HEK293 (cell line): Measurements from ENCODE around the gene CCDC142.

Experiments used
- CTCF ChIP-seq: fragments of 450-650 bp; formaldehyde crosslinking; IDR thresholded peaks from 2 replicates; pipeline ENCODE4 v1.5.1; 2016; ENCODE audit warnings: missing biosample characterization, missing genetic modification characterization
- EGR2 ChIP-seq: fragments of 450-650 bp; formaldehyde crosslinking; IDR thresholded peaks from 2 replicates; pipeline ENCODE4 v1.5.1; 2016; ENCODE audit warnings: low read depth, missing biosample characterization, missing genetic modification characterization
- OVOL3 ChIP-seq: fragments of 450-650 bp; formaldehyde crosslinking; IDR thresholded peaks from 2 replicates; pipeline ENCODE4 v1.5.1; 2016; ENCODE audit warnings: missing biosample characterization, missing genetic modification characterization
- RBAK ChIP-seq: fragments of 450-650 bp; formaldehyde crosslinking; IDR thresholded peaks from 2 replicates; pipeline ENCODE4 v1.5.1; 2016; ENCODE audit warnings: missing biosample characterization, missing genetic modification characterization
- REST ChIP-seq: fragments of 450-650 bp; formaldehyde crosslinking; IDR thresholded peaks from 2 replicates; pipeline ENCODE4 v1.5.1; 2016; ENCODE audit warnings: missing biosample characterization, missing genetic modification characterization
- SP7 ChIP-seq: fragments of 450-650 bp; formaldehyde crosslinking; IDR thresholded peaks from 2 replicates; pipeline ENCODE4 v1.5.1; 2016; ENCODE audit warnings: missing biosample characterization, missing genetic modification characterization
- YY1 ChIP-seq: fragments of 450-650 bp; formaldehyde crosslinking; IDR thresholded peaks from 2 replicates; pipeline ENCODE4 v1.5.1; 2018; ENCODE audit warnings: missing biosample characterization, missing genetic modification characterization
- ZBTB17 ChIP-seq: fragments of 450-650 bp; formaldehyde crosslinking; IDR thresholded peaks from 2 replicates; pipeline ENCODE4 v1.5.1; 2016; ENCODE audit warnings: missing biosample characterization, missing genetic modification characterization
- ZBTB20 ChIP-seq: fragments of 450-650 bp; formaldehyde crosslinking; IDR thresholded peaks from 2 replicates; pipeline ENCODE4 v1.5.1; 2016; ENCODE audit warnings: missing biosample characterization, missing genetic modification characterization
- ZBTB21 ChIP-seq: fragments of 450-650 bp; formaldehyde crosslinking; IDR thresholded peaks from 2 replicates; pipeline ENCODE4 v1.5.1; 2017; ENCODE audit warnings: missing biosample characterization, missing genetic modification characterization
- ZBTB8A ChIP-seq: fragments of 450-650 bp; formaldehyde crosslinking; IDR thresholded peaks from 2 replicates; pipeline ENCODE4 v1.5.1; 2016; ENCODE audit warnings: missing biosample characterization, missing genetic modification characterization
- ZEB2 ChIP-seq: fragments of 450-650 bp; formaldehyde crosslinking; IDR thresholded peaks from 2 replicates; pipeline ENCODE4 v1.5.1; 2016; ENCODE audit warnings: missing biosample characterization, missing genetic modification characterization
- ZFP37 ChIP-seq: fragments of 450-650 bp; formaldehyde crosslinking; IDR thresholded peaks from 2 replicates; pipeline ENCODE4 v1.5.1; 2016; ENCODE audit warnings: missing biosample characterization, missing genetic modification characterization
- ZNF114 ChIP-seq: fragments of 450-650 bp; formaldehyde crosslinking; IDR thresholded peaks from 2 replicates; pipeline ENCODE4 v1.5.0; 2017; ENCODE audit warnings: missing biosample characterization, missing genetic modification characterization
- ZNF140 ChIP-seq: fragments of 450-650 bp; formaldehyde crosslinking; IDR thresholded peaks from 2 replicates; pipeline ENCODE4 v1.5.1; 2016; ENCODE audit warnings: missing biosample characterization, missing genetic modification characterization
- ZNF146 ChIP-seq: fragments of 450-650 bp; formaldehyde crosslinking; IDR thresholded peaks from 2 replicates; pipeline ENCODE4 v1.5.1; 2016; ENCODE audit warnings: missing biosample characterization, missing genetic modification characterization
- ZNF16 ChIP-seq: fragments of 450-650 bp; formaldehyde crosslinking; IDR thresholded peaks from 2 replicates; pipeline ENCODE4 v1.5.1; 2016; ENCODE audit warnings: low read depth, missing biosample characterization, missing genetic modification characterization
- ZNF169 ChIP-seq: fragments of 450-650 bp; formaldehyde crosslinking; IDR thresholded peaks from 2 replicates; pipeline ENCODE4 v1.5.1; 2016; ENCODE audit warnings: missing biosample characterization, missing genetic modification characterization
- ZNF18 ChIP-seq: fragments of 450-650 bp; formaldehyde crosslinking; IDR thresholded peaks from 2 replicates; pipeline ENCODE4 v1.5.1; 2016; ENCODE audit warnings: missing biosample characterization, missing genetic modification characterization
- ZNF335 ChIP-seq: fragments of 450-650 bp; formaldehyde crosslinking; conservative IDR thresholded peaks from 2 replicates; pipeline ENCODE4 v1.5.1; 2016; ENCODE audit warnings: missing biosample characterization, missing genetic modification characterization
- ZNF341 ChIP-seq: fragments of 450-650 bp; formaldehyde crosslinking; IDR thresholded peaks from 2 replicates; pipeline ENCODE4; 2016; ENCODE audit warnings: low read depth, missing biosample characterization, missing genetic modification characterization
- ZNF391 ChIP-seq: fragments of 450-650 bp; formaldehyde crosslinking; IDR thresholded peaks from 2 replicates; pipeline ENCODE4 v1.5.1; 2016; ENCODE audit warnings: low read depth, missing biosample characterization, missing genetic modification characterization, borderline replicate concordance
- ZNF510 ChIP-seq: fragments of 450-650 bp; formaldehyde crosslinking; IDR thresholded peaks from 2 replicates; pipeline ENCODE4 v1.5.1; 2018; ENCODE audit warnings: mild to moderate bottlenecking, missing genetic modification characterization, missing biosample characterization; ENCODE audit not compliant: insufficient replicate concordance
- ZNF514 ChIP-seq: fragments of 450-650 bp; formaldehyde crosslinking; IDR thresholded peaks from 2 replicates; pipeline ENCODE4 v1.5.1; 2016; ENCODE audit warnings: missing biosample characterization, missing genetic modification characterization
- ZNF585B ChIP-seq: fragments of 450-650 bp; formaldehyde crosslinking; IDR thresholded peaks from 2 replicates; pipeline ENCODE4 v1.5.1; 2016; ENCODE audit warnings: missing biosample characterization, missing genetic modification characterization
- ZNF600 ChIP-seq: fragments of 450-650 bp; formaldehyde crosslinking; IDR thresholded peaks from 2 replicates; pipeline ENCODE4 v1.5.1; 2016; ENCODE audit warnings: missing biosample characterization, missing genetic modification characterization
- ZNF610 ChIP-seq: fragments of 450-650 bp; formaldehyde crosslinking; IDR thresholded peaks from 2 replicates; pipeline ENCODE4 v1.5.1; 2016; ENCODE audit warnings: missing biosample characterization, missing genetic modification characterization, borderline replicate concordance
- ZNF621 ChIP-seq: fragments of 450-650 bp; formaldehyde crosslinking; IDR thresholded peaks from 2 replicates; pipeline ENCODE4 v1.5.1; 2017; ENCODE audit warnings: missing biosample characterization, missing genetic modification characterization
- ZNF629 ChIP-seq: fragments of 450-650 bp; formaldehyde crosslinking; IDR thresholded peaks from 2 replicates; pipeline ENCODE4 v1.5.1; 2017; ENCODE audit warnings: missing biosample characterization, missing genetic modification characterization
- ZNF692 ChIP-seq: fragments of 450-650 bp; formaldehyde crosslinking; IDR thresholded peaks from 2 replicates; pipeline ENCODE4 v1.5.1; 2016; ENCODE audit warnings: missing biosample characterization, missing genetic modification characterization
- ZNF776 ChIP-seq: fragments of 450-650 bp; formaldehyde crosslinking; IDR thresholded peaks from 2 replicates; pipeline ENCODE4 v1.5.0; 2017; ENCODE audit warnings: missing biosample characterization, missing genetic modification characterization, borderline replicate concordance
- ZNF830 ChIP-seq: fragments of 450-650 bp; IDR thresholded peaks from 2 replicates; pipeline ENCODE4 v1.5.0; 2018; ENCODE audit warnings: missing biosample characterization, missing genetic modification characterization, low read depth, mild to moderate bottlenecking, moderate library complexity
- ZXDB ChIP-seq: fragments of 450-650 bp; formaldehyde crosslinking; IDR thresholded peaks from 2 replicates; pipeline ENCODE4 v1.5.1; 2016; ENCODE audit warnings: missing biosample characterization, missing genetic modification characterization

The CCDC142 gene

GRCh38 chr2:74507145-74507925 lies 24.5 kb upstream of the CCDC142 start, which contains the start of gene PCGF1 (continued):
- TF ChIP-seq ZNF18 (tag by site-specific recombination) (no peak), RBAK (tag by site-specific recombination) (no peak), OVOL3 (0 out of 2 replicates have a peak, but pooled peaks have one; percentile 38), EGR2 (tag by site-specific recombination) (peak; percentile 71; the same call in 1 of the 2 replicates), ZXDB (tag by site-specific recombination) (peak; percentile 67), ZNF514 (tag by site-specific recombination) (no peak), ZNF169 (tag by site-specific recombination) (no peak), ZNF692 (tag by site-specific recombination) (peak; percentile 50; the same call in 1 of the 2 replicates), ZBTB8A (peak; percentile 98), ZNF510 (tag by site-specific recombination) (no peak), SP7 (peak; percentile 70; the same call in 1 of the 2 replicates), YY1 (peak; percentile 85), ZFP37 (tag by site-specific recombination) (peak; percentile 79; the same call in 1 of the 2 replicates), ZNF629 (tag by site-specific recombination) (peak; percentile 60; the same call in 1 of the 2 replicates), REST (tag by site-specific recombination) (peak; percentile 45), ZNF140 (tag by site-specific recombination) (no peak), CTCF (tag by site-specific recombination) (peak; percentile 100), ZNF391 (tag by site-specific recombination) (no peak), ZNF341 (tag by site-specific recombination) (0 out of 2 replicates have a peak, but pooled peaks have one; percentile 24), ZNF621 (tag by site-specific recombination) (no peak), ZNF114 (tag by site-specific recombination) (no peak), ZBTB21 (no peak), ZBTB17 (tag by site-specific recombination) (peak; percentile 96), ZNF16 (no peak), ZBTB20 (tag by site-specific recombination) (peak; percentile 35; the same call in 1 of the 2 replicates), ZNF600 (tag by site-specific recombination) (peak; percentile 64), ZNF776 (tag by site-specific recombination) (no peak), ZNF585B (tag by site-specific recombination) (peak; percentile 9; the same call in 1 of the 2 replicates), ZEB2 (tag by site-specific recombination) (peak; percentile 67), ZNF146 (tag by site-specific recombination) (0 out of 2 replicates have a peak, but pooled peaks have one; percentile 5), ZNF335 (tag by site-specific recombination) (peak; percentile 95), ZNF830 (tag by site-specific recombination) (no peak), ZNF610 (tag by site-specific recombination) (no peak; the same call in 1 of the 2 replicates)
